Ovary (tissue), 3 donors: Measurements from ENCODE around the gene NGEF.

ENCODE experiments used
- CTCF ChIP-seq, 3 donors: fragments of 450-650 bp in 2 of 3; fragments of 200-600 bp in 1 of 3; IDR thresholded peaks; one replicate each; pipeline versions ENCODE4 v1.5.1 to v1.8.0; 2016 to 2022; ENCODE audit warnings: antibody characterized with exemption in 3 of 3, mild to moderate bottlenecking in 1 of 3
- EP300 ChIP-seq: sonication (generic); formaldehyde crosslinking; IDR thresholded peaks from one replicate; pipeline ENCODE4 v1.6.1; 2017; ENCODE audit warnings: antibody characterized with exemption
- donor health status: DM: no; HTN: no; CAD: no.

- TF ChIP-seq CTCF (IDR thresholded peaks at IDR 0.05) (no peak), EP300 (no peak)
Observed at GRCh38 chr2:233012301-233012971, 620 bp downstream of the NGEF start.
